Left ventricle myocardium superior (tissue), 1 donor: ENCODE measurements around the gene CPA4. TPM values are rescaled to one million over a fixed set of nuclear protein-coding genes. Genes with fewer than 3 reads are reported as not detected.
A peak's percentile ranks its signal among the peaks of the same experiment; 100 is the strongest.

Source experiments
- ATAC-seq: fragments of 200-7000 bp; cut with Tn5 transposase; one replicate; pipeline ENCODE4 v1.9.1; 2020; ENCODE audit warnings: mild to moderate bottlenecking, moderate library complexity
- DNase-seq: peaks from one replicate; pipeline ENCODE4 v3.0.0-alpha.2; 2020
- intact Hi-C: fragments of 100-400 bp; cut with micrococcal nuclease; formaldehyde crosslinking; loops from one replicate; pipeline ENCODE4 v1.11.0; 2022
- total RNA-seq: library from RNA; stranded (reverse); fragmentation: NEBNext Ultra II Directional; extraction: Animal tissue kit (Norgen Biotek cat#: 25700); gene quantifications from one replicate; pipeline ENCODE4 v1.2.1, GENCODE V29; 2021
- donor health status: DM: no; HTN: yes; CAD: no; lungs with severe emphysema.

The CPA4 gene
- total RNA-seq, 1 donor from 2014 or later, result 0.77 TPM

- intact Hi-C loops, result no loop called here
- DNase-seq, result no peak
- peak; percentile 65 for ATAC-seq
These were observed 19.1 kb upstream of the CPA4 start for GRCh38 chr7:130273933-130274255.

GRCh38 chr7:130274296-130274695 lies 18.7 kb upstream of the CPA4 start:
- intact Hi-C loops, result no loop called here
- DNase-seq (no peak), ATAC-seq (no peak)

- intact Hi-C loops, result no loop called here
- ATAC-seq (no peak), DNase-seq (no peak)
These were observed 17.9 kb upstream of the CPA4 start for GRCh38 chr7:130274983-130275591.

GRCh38 chr7:130275826-130276297 lies 17.1 kb upstream of the CPA4 start:
- intact Hi-C loops, result no loop called here
- ATAC-seq (no peak), DNase-seq (no peak)

- intact Hi-C loops, result no loop called here
- no peak for ATAC-seq
- no peak for DNase-seq
These were observed 15.9 kb upstream of the CPA4 start for GRCh38 chr7:130276796-130277762.

- ATAC-seq (peak; percentile 84), DNase-seq (peak; percentile 37)
- intact Hi-C loops, result no loop called here
These were observed 15.0 kb upstream of the CPA4 start for GRCh38 chr7:130277763-130278643.

- DNase-seq (no peak), ATAC-seq (no peak)
- intact Hi-C loops, result no loop called here
These were observed 14.1 kb upstream of the CPA4 start for GRCh38 chr7:130278860-130279259.

GRCh38 chr7:130279286-130279685 lies 13.7 kb upstream of the CPA4 start:
- intact Hi-C loops, result no loop called here
- no peak for DNase-seq
- ATAC-seq, result no peak

GRCh38 chr7:130279906-130280305 lies 13.1 kb upstream of the CPA4 start:
- intact Hi-C loops, result no loop called here
- ATAC-seq (no peak), DNase-seq (no peak)

- ATAC-seq (peak; percentile 66), DNase-seq (no peak)
- intact Hi-C loops, result no loop called here
These were observed 11.7 kb upstream of the CPA4 start for GRCh38 chr7:130281260-130281659.

- no peak for DNase-seq
- no peak for ATAC-seq
- intact Hi-C loops, result no loop called here
These were observed 6.1 kb upstream of the CPA4 start for GRCh38 chr7:130286881-130287280.

GRCh38 chr7:130288168-130288567 lies 4.8 kb upstream of the CPA4 start:
- no peak for DNase-seq
- ATAC-seq, result no peak
- intact Hi-C loops, result no loop called here

- DNase-seq (no peak), ATAC-seq (no peak)
- intact Hi-C loops, result no loop called here
These were observed 4.1 kb upstream of the CPA4 start for GRCh38 chr7:130288829-130289228.

GRCh38 chr7:130289478-130289877 lies 3.5 kb upstream of the CPA4 start:
- DNase-seq (no peak), ATAC-seq (no peak)
- intact Hi-C loops, result no loop called here

- ATAC-seq (no peak), DNase-seq (no peak)
- intact Hi-C loops, result no loop called here
These were observed 2.2 kb upstream of the CPA4 start for GRCh38 chr7:130290745-130291144.

GRCh38 chr7:130293521-130293920 lies 560 bp downstream of the CPA4 start:
- intact Hi-C loops, result no loop called here
- ATAC-seq (no peak), DNase-seq (no peak)

- no peak for ATAC-seq
- intact Hi-C loops, result no loop called here
- DNase-seq, result no peak
These were observed 1.4 kb downstream of the CPA4 start for GRCh38 chr7:130294314-130294713.

- no peak for DNase-seq
- intact Hi-C loops, result no loop called here
- no peak for ATAC-seq
These were observed 3.4 kb downstream of the CPA4 start for GRCh38 chr7:130296221-130296951.
